ENCODE results near the gene MRPL10. TPM values are rescaled to one million over a fixed set of nuclear protein-coding genes. Genes with fewer than 3 reads are reported as not detected.
A peak's percentile ranks its signal among the peaks of the same experiment; 100 is the strongest.

Gene MRPL10
- total and polyA plus RNA-seq, 2 of the 8 experiments (the other 6 are each of a cell fraction or from before 2014, with no cell fraction given): 85.3 to 214 TPM

- POLR2A ChIA-PET (ENCODE audit: partially characterized antibody): interaction anchor here (0.6 to 2.4 kb wide), 3 partner anchors 9 to 149 kb away, joined by 3 to 10 read pairs (median 6); partner anchors contain the start of genes LRRC46 and MRPL10
- 17% methylated on average over 4 of the region's 4 CpGs; no CpG with 5 or more reads in 1 of the 2 experiments for WGBS, 2 experiments (ENCODE audit: extremely low coverage in 1 of 2, insufficient coverage in 1 of 2, insufficient read length in 1 of 2, insufficient replicate concordance in 2 of 2, low coverage in 1 of 2, low lambda C conversion rate in 2 of 2, missing lambda C conversion rate in 1 of 2)
- no peak overlapping the region for H4K91ac ChIP-seq (replicated peaks; ENCODE audit: insufficient read length, low read length)
- H3K4me1 ChIP-seq (replicated peaks in 1 of 4; ENCODE audit: control insufficient read depth in 3 of 4, insufficient read depth in 4 of 4, low read length in 3 of 4): peaks cover 0 to 12% (median 7%) of the 10 kb centered on the region in 4 experiments; a peak in 6 of 7 replicates
- H3K27me3 ChIP-seq (replicated peaks in 1 of 4; ENCODE audit: control insufficient read depth in 3 of 4, extremely low read depth in 1 of 4, insufficient read depth in 3 of 4, low read length in 3 of 4): no peaks in the 10 kb centered on the region
- H3K23me2 ChIP-seq (ENCODE audit: low read depth, low read length): peaks cover 8% of the 10 kb centered on the region; the same call in 1 of the 2 replicates
- CTCF ChIA-PET (ENCODE audit: partially characterized antibody): interaction anchor here (0.8 to 2.1 kb wide), 10 partner anchors 8 to 126 kb away, joined by 3 to 10 read pairs (median 4); partner anchors contain the start of gene SCRN2
- H3K79me1 ChIP-seq (ENCODE audit: low read depth, low read length): no peaks in the 10 kb centered on the region
- no peak overlapping the region for H4K5ac ChIP-seq (ENCODE audit: insufficient read length, low read depth, low read length)
- no peak overlapping the region for H3K14ac ChIP-seq (ENCODE audit: insufficient read length)
- H2BK20ac ChIP-seq (ENCODE audit: low read length): no peak overlapping the region
- peak overlapping the region in 1 of 4 experiments; percentile 0; a peak in 2 of 7 replicates for H3K9ac ChIP-seq (replicated peaks in 1 of 4; ENCODE audit: extremely low read depth in 1 of 4, low read depth in 3 of 4, low read length in 3 of 4)
- no peak overlapping the region for H2BK15ac ChIP-seq (ENCODE audit: low read length)
- H2AFZ ChIP-seq (ENCODE audit: low read length): no peak overlapping the region
- DNase-seq (ENCODE audit: low read depth in 1 of 2, low spot score in 2 of 2): no peak
- H3K56ac ChIP-seq (replicated peaks; ENCODE audit: insufficient read length, low read depth, low read length): no peak overlapping the region
- no peaks in the 10 kb centered on the region for H4K20me1 ChIP-seq (replicated peaks in 1 of 2; ENCODE audit: control insufficient read depth in 1 of 2, insufficient read depth in 2 of 2, low read length in 2 of 2)
- H3K23ac ChIP-seq (ENCODE audit: insufficient read length): no peak overlapping the region
- no peak overlapping the region for H2BK5ac ChIP-seq (ENCODE audit: low read depth, low read length)
- peak overlapping the region; percentile 72 to 97 for H3K4me2 ChIP-seq (ENCODE audit: insufficient read depth in 1 of 2, low read depth in 2 of 2, low read length in 2 of 2)
- H3K9me3 ChIP-seq (ENCODE audit: insufficient read depth in 2 of 2, low read depth in 1 of 2, low read length in 1 of 2): no peaks in the 10 kb centered on the region
- H3K27ac ChIP-seq (ENCODE audit: low read depth, low read length): no peak overlapping the region
- no peak overlapping the region for H2BK120ac ChIP-seq (replicated peaks; ENCODE audit: low read depth, low read length)
- H3K79me2 ChIP-seq (ENCODE audit: control insufficient read depth in 1 of 2, insufficient read depth in 2 of 2, low read length in 2 of 2): no peaks in the 10 kb centered on the region
- H4K8ac ChIP-seq (ENCODE audit: extremely low read depth, insufficient read depth, low read length): no peak overlapping the region
- FAIRE-seq: no peak
- peak overlapping the region; percentile 42 to 70 (median 70) for H3K4me3 ChIP-seq (ENCODE audit: extremely low read depth in 1 of 4, insufficient read depth in 2 of 4, low read depth in 3 of 4, low read length in 4 of 4)
- peaks cover 0 to 15% (median 8%) of the 10 kb centered on the region in 4 experiments; a peak in 4 of 8 replicates for H3K36me3 ChIP-seq (ENCODE audit: control insufficient read depth in 2 of 4, insufficient read depth in 4 of 4, low read length in 3 of 4)
- no peak overlapping the region for H3K4ac ChIP-seq (replicated peaks; ENCODE audit: insufficient read length, low read depth, low read length)
- no peak for TF ChIP-seq POLR2A (IDR thresholded peaks at IDR 0.05; ENCODE audit: control extremely low read depth in 1 of 2, low read depth in 2 of 2, low read length in 2 of 2)
- no peak for TF ChIP-seq TCF12 (IDR thresholded peaks at IDR 0.05; ENCODE audit: low read depth, low read length)
- no peak for TF ChIP-seq KDM1A (IDR thresholded peaks at IDR 0.05; ENCODE audit: borderline replicate concordance, low read length)
- no peak for TF ChIP-seq GTF2F1 (IDR thresholded peaks at IDR 0.05; ENCODE audit: borderline replicate concordance, low read depth, low read length)
- no peak for TF ChIP-seq GABPA (IDR thresholded peaks at IDR 0.05; ENCODE audit: borderline replicate concordance, insufficient read depth, low read length)
- no peak for TF ChIP-seq MAFK (IDR thresholded peaks at IDR 0.05; ENCODE audit: low read depth, low read length)
- no peak for TF ChIP-seq HDAC2 (IDR thresholded peaks at IDR 0.05; ENCODE audit: borderline replicate concordance in 1 of 2, low read depth in 2 of 2, low read length in 2 of 2)
- no peak for TF ChIP-seq FOSL1 (IDR thresholded peaks at IDR 0.05; ENCODE audit: insufficient read depth, low read depth, low read length)
- no peak for TF ChIP-seq NRF1 (IDR thresholded peaks at IDR 0.05; ENCODE audit: low read depth, low read length)
- no peak for TF ChIP-seq TAF1 (IDR thresholded peaks at IDR 0.05; ENCODE audit: low read depth, low read length)
- no peak for TF ChIP-seq NANOG (IDR thresholded peaks at IDR 0.05; ENCODE audit: insufficient read depth, low read depth, low read length, poor library complexity, severe bottlenecking)
- TF ChIP-seq RXRA (IDR thresholded peaks at IDR 0.05; ENCODE audit: insufficient read depth, low read depth, low read length): no peak
- no peak for TF ChIP-seq CTBP2 (IDR thresholded peaks at IDR 0.05; ENCODE audit: borderline replicate concordance, insufficient read depth, insufficient read length, low read length)
- no peak for TF ChIP-seq JUND (IDR thresholded peaks at IDR 0.05; ENCODE audit: low read length)
- no peak overlapping the region for H3K18ac ChIP-seq (ENCODE audit: extremely low read depth, low read length)
- no peak overlapping the region for H2BK12ac ChIP-seq (ENCODE audit: low read depth, low read length)
- H2AK5ac ChIP-seq (ENCODE audit: low read depth, low read length): no peak overlapping the region
Observed at GRCh38 chr17:47821031-47821423, 10.3 kb downstream of the MRPL10 start.

Data from H1 (cell line).